Hepatocyte (in vitro differentiated cells): ENCODE data around the gene TGIF2. TPM values are rescaled to one million over a fixed set of nuclear protein-coding genes. Genes with fewer than 3 reads are reported as not detected.

ENCODE experiments used
- DNase-seq: peaks from one replicate; pipeline ENCODE4 v3.0.0-alpha.2; 2016; ENCODE audit warnings: low spot score
- H2AFZ ChIP-seq: fragments of 200-600 bp; sonication (generic); 2 replicates; pipeline ENCODE4 v1.6.0; 2016; ENCODE audit warnings: antibody characterized with exemption, mild to moderate bottlenecking
- H3K27ac ChIP-seq: fragments of 200-600 bp; sonication (generic); 2 replicates; pipeline ENCODE4 v1.5.1; 2016; ENCODE audit warnings: mild to moderate bottlenecking
- H3K27me3 ChIP-seq: fragments of 200-600 bp; sonication (generic); 2 replicates; pipeline ENCODE4 v1.6.1; 2016
- H3K36me3 ChIP-seq: fragments of 200-600 bp; sonication (generic); replicated peaks from 2 replicates; pipeline ENCODE4 v1.5.1; 2016; ENCODE audit warnings: low read depth; ENCODE audit not compliant: insufficient read depth
- H3K4me1 ChIP-seq: fragments of 200-600 bp; sonication (generic); 2 replicates; pipeline ENCODE4 v1.5.1; 2016; ENCODE audit warnings: mild to moderate bottlenecking, moderate library complexity; ENCODE audit not compliant: insufficient read depth
- H3K4me2 ChIP-seq: fragments of 200-600 bp; sonication (generic); 2 replicates; pipeline ENCODE4 v1.6.0; 2016
- H3K4me3 ChIP-seq: fragments of 200-600 bp; sonication (generic); 2 replicates; pipeline ENCODE4 v1.5.1; 2016; ENCODE audit warnings: mild to moderate bottlenecking
- H3K79me2 ChIP-seq: fragments of 200-600 bp; sonication (generic); 2 replicates; pipeline ENCODE4 v1.6.0; 2017; ENCODE audit warnings: mild to moderate bottlenecking
- H3K9me2 ChIP-seq: fragments of 200-600 bp; sonication (generic); replicated peaks from 2 replicates; pipeline ENCODE4 v1.6.0; 2017; ENCODE audit warnings: mild to moderate bottlenecking; ENCODE audit not compliant: insufficient read depth
- H3K9me3 ChIP-seq: fragments of 200-600 bp; sonication (generic); 2 replicates; pipeline ENCODE4 v1.5.1; 2016; ENCODE audit warnings: low read depth, mild to moderate bottlenecking
- H4K20me1 ChIP-seq: fragments of 200-600 bp; sonication (generic); 2 replicates; pipeline ENCODE4 v1.6.0; 2016; ENCODE audit warnings: mild to moderate bottlenecking; ENCODE audit not compliant: insufficient read depth, poor library complexity, severe bottlenecking
- EZH2 ChIP-seq: fragments of 200-600 bp; sonication (generic); IDR thresholded peaks from 2 replicates; pipeline ENCODE4 v1.6.1; 2016; ENCODE audit warnings: antibody characterized with exemption, mild to moderate bottlenecking, borderline replicate concordance
- EZH2phosphoT487 ChIP-seq: fragments of 200-600 bp; sonication (generic); IDR thresholded peaks from one replicate; pipeline ENCODE4 v1.6.1; 2018; ENCODE audit warnings: antibody characterized with exemption, mild to moderate bottlenecking, low read depth, moderate library complexity; ENCODE audit not compliant: unreplicated experiment, severe bottlenecking
- WGBS: methylation state at CpG from one replicate; pipeline ENCODE4 v1.1.6; 2016; ENCODE audit warnings: low lambda C conversion rate; ENCODE audit errors: missing lambda C conversion rate; 5-methylcytosine and 5-hydroxymethylcytosine counted together
- polyA plus RNA-seq: library from polyadenylated mRNA; unstranded; fragments of >200 nt; fragmentation: Nextera tagmentation; extraction: Ambion mirVana; gene quantifications from 2 replicates; pipeline ENCODE4 v1.2.1, GENCODE V29; 2016
- total RNA-seq: library from RNA; depleted of rRNA; stranded (reverse); fragments of >200 nt; gene quantifications from 2 replicates; pipeline ENCODE4 v1.2.3, GENCODE V29; 2014
- TF ChIP-seq, protein P1 (sequence below): fragments of 200-600 bp; sonication (generic); IDR thresholded peaks from 2 replicates; pipeline ENCODE4 v1.5.1; 2016; ENCODE audit warnings: antibody characterized with exemption, mild to moderate bottlenecking; ENCODE audit not compliant: poor library complexity

TGIF2 gene
- total and polyA plus RNA-seq, 2 experiments from 2014 or later, result 30.6 to 38.5 TPM

DNA sequence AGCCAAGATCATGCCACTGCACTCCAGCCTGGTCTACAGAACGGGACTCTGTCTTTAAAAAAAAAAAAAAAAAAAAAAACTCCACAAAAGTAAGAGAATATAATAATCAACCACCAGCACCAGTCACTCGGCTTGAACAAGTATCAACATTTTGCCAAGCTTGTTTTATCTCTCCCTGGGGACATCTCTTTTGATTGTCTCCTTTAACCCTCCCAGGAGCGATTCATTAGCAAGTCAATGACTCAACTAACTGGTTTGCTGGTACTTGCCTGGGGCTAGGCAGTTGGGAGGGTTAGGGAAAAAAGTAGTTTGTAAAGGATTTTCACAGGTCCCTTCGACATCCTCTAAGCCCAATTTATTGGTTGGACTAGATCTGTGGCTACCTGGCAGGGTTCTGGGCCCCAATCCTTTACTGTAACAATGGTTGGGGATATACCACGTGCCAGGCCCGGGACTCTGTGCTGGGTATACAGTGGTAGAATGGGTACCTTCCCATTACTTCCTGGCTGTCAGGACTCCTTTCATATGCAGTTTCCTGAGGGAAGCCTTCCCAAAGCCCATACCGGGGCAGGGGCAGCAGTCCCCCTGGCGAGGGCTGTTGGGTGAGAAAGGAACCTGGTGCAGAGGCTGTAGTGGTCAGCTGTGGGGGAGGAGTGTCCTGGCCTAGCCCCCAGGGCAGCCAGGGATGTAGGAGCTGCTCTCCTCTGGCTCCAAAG is 12.2 kb downstream of the TGIF2 start:
- Histone ChIP-seq H3K4me1 (no peaks in the 10 kb centered on the region), H3K27me3 (no peaks in the 10 kb centered on the region), H2AFZ (no peak overlapping the region), H3K9me3 (no peaks in the 10 kb centered on the region), H3K9me2 (no peaks in the 10 kb centered on the region), H3K27ac (no peak overlapping the region), H3K4me3 (no peak overlapping the region), H3K4me2 (no peak overlapping the region), H3K79me2 (peaks cover 21% of the 10 kb centered on the region), H4K20me1 (peaks cover 2% of the 10 kb centered on the region), H3K36me3 (no peaks in the 10 kb centered on the region)
- 62% methylated on average over 8 of the region's 8 CpGs for whole genome bisulfite sequencing
- TF ChIP-seq, protein P1, sequence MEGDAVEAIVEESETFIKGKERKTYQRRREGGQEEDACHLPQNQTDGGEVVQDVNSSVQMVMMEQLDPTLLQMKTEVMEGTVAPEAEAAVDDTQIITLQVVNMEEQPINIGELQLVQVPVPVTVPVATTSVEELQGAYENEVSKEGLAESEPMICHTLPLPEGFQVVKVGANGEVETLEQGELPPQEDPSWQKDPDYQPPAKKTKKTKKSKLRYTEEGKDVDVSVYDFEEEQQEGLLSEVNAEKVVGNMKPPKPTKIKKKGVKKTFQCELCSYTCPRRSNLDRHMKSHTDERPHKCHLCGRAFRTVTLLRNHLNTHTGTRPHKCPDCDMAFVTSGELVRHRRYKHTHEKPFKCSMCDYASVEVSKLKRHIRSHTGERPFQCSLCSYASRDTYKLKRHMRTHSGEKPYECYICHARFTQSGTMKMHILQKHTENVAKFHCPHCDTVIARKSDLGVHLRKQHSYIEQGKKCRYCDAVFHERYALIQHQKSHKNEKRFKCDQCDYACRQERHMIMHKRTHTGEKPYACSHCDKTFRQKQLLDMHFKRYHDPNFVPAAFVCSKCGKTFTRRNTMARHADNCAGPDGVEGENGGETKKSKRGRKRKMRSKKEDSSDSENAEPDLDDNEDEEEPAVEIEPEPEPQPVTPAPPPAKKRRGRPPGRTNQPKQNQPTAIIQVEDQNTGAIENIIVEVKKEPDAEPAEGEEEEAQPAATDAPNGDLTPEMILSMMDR, result no peak
- TF ChIP-seq EZH2 (no peak), EZH2phosphoT487 (no peak)
- no peak for DNase-seq

DNA sequence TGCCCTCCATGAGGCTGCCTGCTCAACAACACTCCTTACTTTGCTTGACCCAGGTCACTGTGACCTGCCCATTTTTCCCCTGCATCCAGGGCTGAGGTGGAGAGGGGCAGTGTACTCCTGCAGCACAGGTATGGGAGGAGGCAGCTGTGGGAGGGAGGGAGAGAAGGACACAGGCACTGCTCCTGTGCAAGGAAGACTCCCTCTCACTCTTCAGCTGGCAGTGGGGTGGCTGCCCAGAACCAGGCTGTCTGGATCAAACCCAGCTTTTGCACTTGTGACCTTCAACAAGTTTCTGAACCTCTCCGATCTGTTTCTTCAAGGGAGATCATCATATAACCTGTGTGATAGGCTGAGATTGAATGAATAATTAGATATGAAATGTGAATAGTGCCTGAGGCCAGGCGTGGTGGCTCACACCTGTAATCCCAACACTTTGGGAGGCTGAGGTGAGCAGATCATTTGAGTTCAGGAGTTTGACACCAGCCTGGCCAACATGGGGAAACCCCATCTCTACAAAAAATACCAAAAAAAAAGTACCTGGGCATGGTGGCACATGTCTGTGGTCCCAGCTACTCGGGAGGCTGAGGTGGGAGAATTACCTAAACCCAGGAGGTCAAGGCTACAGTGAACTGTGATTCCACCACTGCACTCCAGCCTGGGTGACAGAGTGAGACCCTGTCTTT is 14.1 kb downstream of the TGIF2 start:
- DNase-seq, result no peak
- Histone ChIP-seq H3K4me1 (no peaks in the 10 kb centered on the region), H3K27me3 (no peaks in the 10 kb centered on the region), H2AFZ (no peak overlapping the region), H3K9me3 (no peaks in the 10 kb centered on the region), H4K20me1 (peaks cover 2% of the 10 kb centered on the region), H3K27ac (no peak overlapping the region), H3K9me2 (no peaks in the 10 kb centered on the region), H3K4me2 (no peak overlapping the region), H3K4me3 (no peak overlapping the region), H3K36me3 (no peaks in the 10 kb centered on the region), H3K79me2 (peaks cover 9% of the 10 kb centered on the region)
- WGBS, result 94% methylated on average over 3 of the region's 3 CpGs
- TF ChIP-seq, protein P1, result no peak
- TF ChIP-seq EZH2 (no peak), EZH2phosphoT487 (no peak)

DNA sequence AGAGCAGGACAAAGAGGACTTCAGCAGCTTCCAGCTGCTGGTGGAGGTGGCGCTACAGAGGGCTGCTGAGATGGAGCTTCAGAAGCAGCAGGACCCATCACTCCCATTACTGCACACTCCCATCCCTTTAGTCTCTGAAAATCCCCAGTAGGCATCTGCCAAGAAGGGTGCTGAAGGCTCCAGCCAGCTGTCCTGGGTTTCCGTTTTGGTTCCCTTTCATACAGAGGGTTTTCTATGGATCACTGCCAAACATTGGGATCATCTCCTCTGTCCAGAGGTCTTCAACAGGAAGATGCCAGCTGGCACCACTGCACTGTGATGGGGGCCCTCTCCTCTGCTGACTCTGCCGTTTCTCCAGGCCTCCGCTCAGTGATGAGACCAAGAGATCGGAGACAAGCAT is 17.9 kb downstream of the TGIF2 start:
- no peaks in the 10 kb centered on the region for H3K4me1 ChIP-seq
- H3K4me2 ChIP-seq, result no peak overlapping the region
- peak overlapping the region; percentile 15 for H3K27ac ChIP-seq
- no peaks in the 10 kb centered on the region for H3K9me3 ChIP-seq
- no peaks in the 10 kb centered on the region for H3K36me3 ChIP-seq
- no peaks in the 10 kb centered on the region for H3K79me2 ChIP-seq
- H3K4me3 ChIP-seq, result no peak overlapping the region
- H4K20me1 ChIP-seq, result peaks cover 2% of the 10 kb centered on the region
- no peak for DNase-seq
- no peak overlapping the region for H2AFZ ChIP-seq
- no peaks in the 10 kb centered on the region for H3K27me3 ChIP-seq
- TF ChIP-seq EZH2 (no peak), EZH2phosphoT487 (no peak)
- TF ChIP-seq, protein P1, result no peak
- 91% methylated on average over 5 of the region's 5 CpGs for WGBS
- no peaks in the 10 kb centered on the region for H3K9me2 ChIP-seq
